Activated naive CD4-positive, alpha-beta T cell treated with anti-CD3 and anti-CD28 coated beads, Interleukin-2, amount 50 U/mL, for 72 hours (primary cell): Measurements from ENCODE around the gene JAGN1. TPM values are rescaled to one million over a fixed set of nuclear protein-coding genes. Genes with fewer than 3 reads are reported as not detected.
"Not testable (repeated sequence)": the region's sequence is repeated elsewhere in the genome, so short reads cannot be mapped to it uniquely, and the experiment has no call there.

ENCODE experiments used
- ATAC-seq, 2 donors: fragments of 150-1000 bp; cut with Tn5 transposase; 2 replicates each; pipeline ENCODE4 v1.10.0; 2021; ENCODE audit warnings: mild to moderate bottlenecking in 2 of 2, moderate library complexity in 2 of 2
- DNase-seq, 2 donors: peaks; one replicate each; pipeline ENCODE4 v3.0.0; 2021 to 2022; ENCODE audit warnings: low spot score in 2 of 2
- H3K27ac Mint-ChIP-seq, 2 donors: one replicate each; pipeline ENCODE4 v1.8.0; 2022; ENCODE audit warnings: mild to moderate bottlenecking in 2 of 2, mixed read lengths in 2 of 2
- H3K36me3 Mint-ChIP-seq, 2 donors: one replicate each; pipeline ENCODE4 v1.8.0; 2022; ENCODE audit warnings: mixed read lengths in 2 of 2
- H3K9me3 Mint-ChIP-seq, 2 donors: one replicate each; pipeline ENCODE4 v1.8.0; 2022; ENCODE audit warnings: mixed read lengths in 2 of 2
- total RNA-seq, 2 donors: library from RNA; stranded (reverse); gene quantifications; one replicate each; pipeline ENCODE4 v1.2.3, GENCODE V29; 2022

The JAGN1 gene
- total RNA-seq, 2 donors from 2014 or later, result 7.5 to 34.4 TPM

DNA sequence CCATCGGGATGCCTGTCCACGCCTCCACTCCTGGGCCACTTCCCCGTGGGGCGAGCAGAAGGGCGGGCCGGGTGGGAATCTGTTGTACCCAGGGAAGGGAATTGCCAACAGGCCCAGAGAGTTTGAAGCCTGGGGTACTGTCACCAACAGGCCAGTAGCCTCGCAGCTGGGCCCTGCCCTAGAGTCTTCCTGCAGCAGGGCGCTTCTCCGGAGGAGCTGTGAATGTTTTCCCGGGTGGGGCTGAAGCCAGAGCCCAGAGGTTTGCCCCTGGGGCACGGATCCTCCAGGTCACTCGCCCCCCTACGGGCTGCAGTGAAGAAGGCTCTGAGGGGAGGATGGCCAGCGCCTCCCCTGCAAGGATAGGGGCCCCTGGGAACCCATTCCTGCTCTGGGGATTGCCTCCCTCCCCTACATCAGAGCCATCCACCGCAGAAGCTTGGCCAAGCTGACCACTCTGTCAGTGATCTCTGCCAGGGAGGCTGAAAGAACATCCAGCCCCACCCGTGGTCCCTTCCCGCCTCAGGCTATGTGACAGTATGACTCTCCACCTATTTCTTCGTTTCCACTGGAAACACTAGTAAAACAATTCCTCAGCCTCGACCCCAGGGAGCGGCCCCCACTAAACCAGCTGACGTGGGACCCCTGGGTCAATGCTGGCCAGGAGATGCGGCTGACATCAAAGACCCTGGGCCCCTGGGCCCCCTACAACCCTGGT, 27.2 kb upstream of the JAGN1 start:
- DNase-seq (no peak), ATAC-seq (no peak)
- H3K27ac Mint-ChIP-seq, result no peak overlapping the region
- no peaks in the 10 kb centered on the region for H3K36me3 Mint-ChIP-seq
- H3K9me3 Mint-ChIP-seq, result no peaks in the 10 kb centered on the region

DNA sequence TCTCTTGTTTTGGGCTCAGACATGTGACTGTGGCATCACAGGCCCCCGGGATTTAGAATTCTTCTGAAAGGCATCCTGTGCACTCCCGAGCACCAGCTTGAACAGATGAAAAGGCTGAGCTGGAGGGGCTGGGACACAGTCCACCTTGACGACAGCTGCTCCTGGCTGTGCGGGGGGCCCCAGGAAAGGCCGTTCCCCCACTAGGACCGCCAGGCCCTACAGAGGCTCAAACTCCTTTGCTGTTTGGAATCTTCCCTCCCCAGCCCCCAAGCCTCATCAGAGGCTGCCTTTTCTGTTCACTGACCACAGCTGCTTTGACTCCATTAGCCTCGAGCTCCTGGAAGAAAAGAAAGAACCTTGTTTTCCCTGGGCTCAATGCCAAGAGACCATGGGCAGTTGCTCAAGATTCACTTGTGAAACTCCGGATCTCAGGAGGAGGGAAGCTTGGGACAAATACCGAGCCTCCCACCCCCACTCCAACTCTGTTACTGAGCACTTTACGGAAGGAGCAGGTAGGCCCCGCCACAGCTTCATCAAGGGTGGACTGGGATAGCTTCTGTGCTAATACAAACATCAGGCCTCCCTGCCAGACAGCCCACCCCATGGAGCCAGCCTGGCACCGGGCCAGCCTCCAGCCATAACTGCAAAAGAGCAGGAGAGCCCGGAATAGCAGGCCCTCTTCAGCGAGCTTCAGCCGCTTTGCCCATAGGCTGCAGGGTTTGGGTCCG, 26.0 kb upstream of the JAGN1 start:
- ATAC-seq (no peak), DNase-seq (no peak)
- no peak overlapping the region for H3K27ac Mint-ChIP-seq
- H3K9me3 Mint-ChIP-seq, result no peaks in the 10 kb centered on the region
- H3K36me3 Mint-ChIP-seq, result no peaks in the 10 kb centered on the region

DNA sequence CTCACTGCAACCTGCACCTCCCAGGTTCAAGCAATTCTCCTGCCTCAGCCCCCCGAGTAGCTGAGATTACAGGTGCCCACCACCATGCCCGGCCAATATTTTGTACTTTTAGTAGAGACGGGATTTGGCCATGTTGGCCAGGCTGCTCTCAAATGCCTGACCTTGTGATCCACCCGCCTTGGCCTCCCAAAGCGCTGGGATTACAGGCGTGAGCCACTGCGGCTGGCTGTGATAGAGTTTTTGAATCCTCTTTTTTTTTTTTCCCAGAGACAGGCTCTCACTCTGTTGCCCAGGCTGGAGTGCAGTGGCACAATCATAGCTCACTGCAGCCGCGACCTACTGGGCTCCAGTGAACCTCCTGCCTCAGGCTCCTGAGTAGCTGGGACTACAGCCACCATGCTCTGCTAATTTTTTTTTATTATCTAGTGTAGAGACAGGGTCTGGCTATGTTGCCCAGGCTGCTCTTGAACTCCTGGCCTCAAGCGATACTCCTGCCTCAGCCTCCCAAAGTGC, 25.2 kb upstream of the JAGN1 start:
- not testable (repeated sequence) for H3K36me3 Mint-ChIP-seq, ATAC-seq, H3K9me3 Mint-ChIP-seq, DNase-seq, H3K27ac Mint-ChIP-seq

DNA sequence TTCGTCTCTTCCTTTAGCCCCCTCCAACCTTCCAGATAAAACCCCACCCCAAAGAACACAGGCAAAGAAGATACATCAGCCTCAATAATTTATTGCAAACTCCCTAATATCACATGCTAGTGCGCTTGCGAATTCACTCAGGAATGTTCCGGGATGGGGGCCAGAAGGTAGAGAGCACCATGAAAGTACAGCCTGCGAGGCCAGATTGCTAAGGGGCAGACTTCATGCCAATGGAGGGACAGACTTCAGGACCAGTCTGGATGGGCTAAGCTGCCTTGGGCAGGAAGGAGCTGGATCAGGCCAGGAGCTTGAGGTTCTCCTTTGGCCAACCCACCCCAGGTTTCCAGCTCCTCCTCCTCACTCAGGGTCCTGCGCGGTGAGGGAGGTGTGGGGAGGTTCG, 23.8 kb upstream of the JAGN1 start:
- H3K36me3 Mint-ChIP-seq, result no peaks in the 10 kb centered on the region
- ATAC-seq (no peak), DNase-seq (no peak)

DNA sequence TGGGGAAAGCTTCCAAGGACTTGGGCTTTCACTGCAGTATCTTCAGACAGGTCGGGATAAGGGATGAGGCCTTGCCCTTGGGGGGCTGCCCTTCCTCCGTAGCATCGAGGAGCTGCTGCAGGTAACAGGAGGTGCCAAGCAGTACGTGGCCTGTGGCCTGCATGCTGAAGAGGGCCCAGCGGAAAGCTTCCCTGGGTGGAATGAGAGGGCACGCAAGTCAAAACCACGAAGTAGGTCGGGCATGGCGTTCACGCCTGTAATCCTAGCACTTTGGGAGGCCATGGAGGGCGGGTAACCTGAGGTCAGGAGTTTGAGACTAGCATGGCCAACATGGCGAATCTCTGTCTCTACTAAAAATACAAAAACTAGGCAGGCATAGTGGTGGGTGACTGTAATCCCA, 23.3 kb upstream of the JAGN1 start:
- H3K27ac Mint-ChIP-seq, result peak overlapping the region in 1 of 2 donors; percentile 28
- ATAC-seq (no peak), DNase-seq (no peak)
- no peaks in the 10 kb centered on the region for H3K36me3 Mint-ChIP-seq
- H3K9me3 Mint-ChIP-seq, result no peaks in the 10 kb centered on the region

More for the DNA sequence above, 23.8 kb upstream of the JAGN1 start:
- Mint-ChIP-seq H3K9me3 (no peaks in the 10 kb centered on the region), H3K27ac (peak overlapping the region in 1 of 2 donors; percentile 28)

DNA sequence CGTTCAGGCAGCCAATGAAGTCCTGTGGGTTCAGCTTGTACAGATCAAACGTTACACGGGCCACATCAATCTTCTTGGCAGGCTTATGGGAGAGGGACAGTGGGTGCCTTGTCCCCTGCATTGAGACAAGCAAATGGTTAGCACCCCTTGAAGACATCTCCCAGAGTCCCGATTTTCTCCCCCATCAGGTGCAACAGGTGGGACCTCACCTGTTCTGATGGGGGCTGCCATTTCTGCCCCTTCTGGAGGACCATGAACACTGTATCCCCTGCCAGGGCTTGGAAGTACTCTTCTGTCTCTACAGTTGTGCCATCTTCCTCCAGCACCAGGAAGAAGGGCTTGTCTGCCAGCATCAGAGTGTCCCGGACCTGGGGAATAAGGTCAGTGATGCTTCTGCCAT, 20.5 kb upstream of the JAGN1 start:
- Mint-ChIP-seq H3K9me3 (no peaks in the 10 kb centered on the region), H3K27ac (no peak overlapping the region), H3K36me3 (no peaks in the 10 kb centered on the region)
- no peak for ATAC-seq
- DNase-seq, result no peak

DNA sequence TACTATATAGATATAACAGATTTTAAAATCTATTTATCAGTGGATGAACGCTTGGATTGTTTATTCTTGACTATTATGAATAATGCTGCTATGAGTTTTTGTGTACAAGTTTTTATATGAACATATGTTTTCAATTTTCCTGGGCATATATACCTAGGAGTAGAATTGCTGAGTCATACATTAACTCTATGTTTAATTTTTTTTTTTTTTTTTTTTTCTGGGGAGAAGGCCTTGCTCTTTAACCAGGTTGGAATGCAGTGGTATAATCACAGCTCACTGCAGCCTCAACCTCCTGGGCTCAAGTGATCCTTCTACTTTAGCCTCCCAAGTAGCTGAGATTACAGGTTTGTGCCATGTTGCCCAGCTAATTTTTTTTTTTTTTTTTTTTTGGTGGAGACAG, 19.4 kb upstream of the JAGN1 start:
- no peaks in the 10 kb centered on the region for H3K36me3 Mint-ChIP-seq
- ATAC-seq (no peak), DNase-seq (no peak)
- H3K27ac Mint-ChIP-seq, result no peak overlapping the region
- no peaks in the 10 kb centered on the region for H3K9me3 Mint-ChIP-seq

DNA sequence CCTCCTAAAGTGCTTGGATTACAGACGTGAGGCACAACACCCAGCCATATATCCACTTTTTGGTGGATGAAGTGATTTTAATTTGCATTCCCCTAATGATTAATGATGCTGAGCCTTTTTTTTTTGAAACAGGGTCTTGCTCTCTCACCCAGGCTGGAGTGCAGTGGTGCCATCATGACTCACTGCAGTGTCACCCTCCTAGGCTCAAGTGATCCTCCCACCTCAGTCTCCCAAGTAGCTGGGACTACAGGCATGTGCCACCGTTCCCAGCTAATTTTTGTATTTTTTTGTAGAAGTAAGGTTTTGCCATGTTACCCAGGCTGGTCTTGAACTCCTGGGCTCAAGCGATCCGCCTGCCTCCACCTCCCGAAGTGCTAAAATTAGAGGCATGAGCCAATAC, 18.3 kb upstream of the JAGN1 start:
- ATAC-seq, DNase-seq, H3K9me3 Mint-ChIP-seq, H3K27ac Mint-ChIP-seq, H3K36me3 Mint-ChIP-seq: not testable (repeated sequence)

DNA sequence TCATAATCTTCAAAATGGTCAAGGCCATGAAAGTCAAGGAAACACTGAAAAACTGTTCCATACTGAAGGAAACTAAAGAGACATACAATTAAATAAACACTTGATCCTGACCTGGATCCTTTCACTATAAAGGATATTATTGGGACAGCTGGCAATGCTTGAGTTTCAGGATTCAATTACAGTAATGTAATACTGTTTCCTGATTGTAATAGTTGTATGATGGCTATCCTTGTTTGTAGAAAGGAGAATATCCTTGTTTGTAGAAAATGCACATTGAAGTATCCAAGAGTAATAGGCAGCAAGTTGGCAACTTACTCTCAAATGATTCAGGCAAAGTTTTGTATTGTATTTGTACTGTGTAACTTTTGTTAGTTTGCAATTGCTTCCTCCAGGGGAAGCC, 15.0 kb upstream of the JAGN1 start:
- Mint-ChIP-seq H3K36me3 (no peaks in the 10 kb centered on the region), H3K9me3 (no peaks in the 10 kb centered on the region), H3K27ac (no peak overlapping the region)
- ATAC-seq, result no peak
- DNase-seq, result no peak

DNA sequence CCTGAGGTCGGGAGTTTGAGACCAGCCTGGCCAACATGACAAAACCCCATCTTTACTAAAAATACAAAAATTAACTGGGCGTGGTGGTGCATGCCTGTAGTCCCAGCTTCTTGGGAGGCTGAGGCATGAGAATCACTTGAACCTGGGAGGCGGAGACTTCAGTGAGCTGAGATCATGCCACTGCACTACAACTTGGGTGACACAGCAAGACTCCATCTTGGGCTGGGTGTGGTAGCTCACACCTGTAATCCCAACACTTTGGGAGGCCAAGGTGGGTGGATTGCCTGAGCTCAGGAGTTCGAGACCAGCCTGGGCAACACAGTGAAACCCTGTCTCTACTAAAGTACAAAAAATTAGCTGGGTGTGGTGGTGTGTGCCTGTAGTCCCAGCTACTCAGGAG, 14.2 kb upstream of the JAGN1 start:
- not testable (repeated sequence) for H3K9me3 Mint-ChIP-seq, H3K36me3 Mint-ChIP-seq, H3K27ac Mint-ChIP-seq, DNase-seq, ATAC-seq

DNA sequence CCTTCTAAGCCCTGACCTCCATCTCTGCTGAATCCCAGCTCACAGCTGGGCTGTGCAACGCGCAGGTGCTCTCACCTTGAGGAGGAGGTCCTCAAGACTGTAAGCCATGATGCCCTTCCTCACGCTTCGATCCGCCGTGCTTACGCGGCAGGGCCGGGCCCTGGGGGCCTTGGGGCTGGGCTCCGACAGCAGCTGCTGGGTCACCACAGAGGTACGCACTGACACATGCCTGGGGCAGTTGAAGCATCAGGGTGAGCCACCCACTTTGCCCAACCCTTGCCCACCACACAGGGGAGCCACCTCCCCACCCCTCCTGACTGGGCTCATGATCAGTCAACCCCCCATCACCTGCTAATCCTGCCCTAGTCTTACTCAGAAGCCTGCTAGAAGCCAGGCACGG, 13.4 kb upstream of the JAGN1 start:
- DNase-seq, result no peak
- H3K27ac Mint-ChIP-seq, result no peak overlapping the region
- peak in 1 of 2 donors; percentile 26 for ATAC-seq
- no peaks in the 10 kb centered on the region for H3K9me3 Mint-ChIP-seq
- no peaks in the 10 kb centered on the region for H3K36me3 Mint-ChIP-seq

DNA sequence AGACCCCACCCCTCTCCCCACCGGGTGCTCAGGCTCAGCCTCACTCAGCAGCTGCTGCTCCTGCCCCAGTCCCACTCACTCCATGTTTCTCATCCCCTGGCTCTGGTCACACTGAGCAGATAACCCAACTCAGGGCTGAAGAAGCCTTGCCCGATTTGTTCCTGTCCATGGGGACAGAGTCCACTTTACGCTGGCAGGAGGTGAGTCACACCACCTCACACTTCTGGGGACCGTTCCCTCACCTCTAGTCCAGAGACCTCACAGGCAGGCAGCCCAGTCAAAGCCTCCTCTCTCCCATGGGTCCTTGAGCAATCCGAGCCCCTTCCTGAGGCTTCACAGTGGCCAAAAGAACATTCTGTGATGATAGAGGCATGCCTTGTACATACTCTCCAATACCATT, 11.7 kb upstream of the JAGN1 start:
- DNase-seq (no peak), ATAC-seq (no peak)
- H3K36me3 Mint-ChIP-seq, result no peaks in the 10 kb centered on the region
- no peak overlapping the region for H3K27ac Mint-ChIP-seq
- H3K9me3 Mint-ChIP-seq, result no peaks in the 10 kb centered on the region

DNA sequence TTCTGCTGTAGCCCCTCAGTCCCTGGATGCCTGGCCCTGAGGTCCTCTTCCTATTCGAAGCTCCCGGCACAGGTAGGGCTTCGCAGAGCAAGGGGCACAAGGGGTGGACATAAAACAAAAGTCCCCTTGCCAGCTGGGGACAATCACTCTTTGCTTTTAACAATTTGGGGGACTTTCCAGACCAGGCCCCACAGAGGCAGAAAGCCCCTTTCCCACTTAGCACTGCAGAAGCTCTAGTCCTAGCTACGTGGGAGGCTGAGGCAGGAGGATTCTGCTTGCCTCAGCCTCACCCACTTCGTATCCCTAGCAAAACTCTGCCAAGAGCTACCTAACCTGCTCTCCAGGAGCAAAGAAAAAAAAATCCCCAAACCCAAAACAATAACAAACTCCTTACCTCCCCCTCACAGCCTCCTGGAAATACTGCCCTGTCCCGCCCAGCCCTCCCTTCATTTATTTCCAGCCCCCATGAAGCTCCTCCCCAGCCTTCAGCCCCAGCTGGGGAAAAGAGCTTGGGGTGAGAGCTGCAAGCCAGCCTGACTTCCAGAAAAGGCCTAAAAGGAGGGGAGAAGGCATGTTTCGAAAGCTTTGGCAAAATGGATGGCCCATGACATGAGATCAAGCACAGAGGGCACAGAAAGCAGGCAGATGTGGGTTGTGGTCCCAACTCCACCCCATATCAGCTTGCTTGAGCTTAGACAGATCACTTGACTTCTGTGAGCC, 10.4 kb upstream of the JAGN1 start, which contains the start of gene CIDEC:
CIDEC (minus strand) TSS at position 424 of the 720 bp plus-strand sequence. CDS start 1,767 bp downstream, outside the sequence.
- no peaks in the 10 kb centered on the region for H3K9me3 Mint-ChIP-seq
- DNase-seq (no peak), ATAC-seq (no peak)
- no peaks in the 10 kb centered on the region for H3K36me3 Mint-ChIP-seq
- H3K27ac Mint-ChIP-seq, result no peak within 1 kb of the TSS

DNA sequence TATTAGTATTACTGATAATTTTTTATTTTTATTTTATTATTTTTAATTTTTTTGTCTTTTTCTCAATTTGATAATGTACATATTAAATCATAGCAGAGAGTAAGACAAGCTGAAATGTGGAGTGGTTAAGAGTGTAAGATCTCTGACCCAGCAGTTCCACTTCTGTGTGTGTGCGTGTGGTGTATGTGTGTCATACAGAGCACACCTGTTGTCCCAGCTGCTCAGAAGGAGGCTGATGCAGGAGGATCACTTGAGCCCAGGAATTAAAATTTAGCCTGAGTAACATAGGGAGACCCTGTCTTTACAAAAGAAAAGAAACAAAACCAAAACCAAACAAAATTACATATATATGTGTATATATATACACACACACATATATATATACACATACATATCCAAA, 9.0 kb upstream of the JAGN1 start:
- H3K36me3 Mint-ChIP-seq, result no peaks in the 10 kb centered on the region
- DNase-seq (no peak), ATAC-seq (no peak)
- H3K9me3 Mint-ChIP-seq, result no peaks in the 10 kb centered on the region
- H3K27ac Mint-ChIP-seq, result no peak overlapping the region

DNA sequence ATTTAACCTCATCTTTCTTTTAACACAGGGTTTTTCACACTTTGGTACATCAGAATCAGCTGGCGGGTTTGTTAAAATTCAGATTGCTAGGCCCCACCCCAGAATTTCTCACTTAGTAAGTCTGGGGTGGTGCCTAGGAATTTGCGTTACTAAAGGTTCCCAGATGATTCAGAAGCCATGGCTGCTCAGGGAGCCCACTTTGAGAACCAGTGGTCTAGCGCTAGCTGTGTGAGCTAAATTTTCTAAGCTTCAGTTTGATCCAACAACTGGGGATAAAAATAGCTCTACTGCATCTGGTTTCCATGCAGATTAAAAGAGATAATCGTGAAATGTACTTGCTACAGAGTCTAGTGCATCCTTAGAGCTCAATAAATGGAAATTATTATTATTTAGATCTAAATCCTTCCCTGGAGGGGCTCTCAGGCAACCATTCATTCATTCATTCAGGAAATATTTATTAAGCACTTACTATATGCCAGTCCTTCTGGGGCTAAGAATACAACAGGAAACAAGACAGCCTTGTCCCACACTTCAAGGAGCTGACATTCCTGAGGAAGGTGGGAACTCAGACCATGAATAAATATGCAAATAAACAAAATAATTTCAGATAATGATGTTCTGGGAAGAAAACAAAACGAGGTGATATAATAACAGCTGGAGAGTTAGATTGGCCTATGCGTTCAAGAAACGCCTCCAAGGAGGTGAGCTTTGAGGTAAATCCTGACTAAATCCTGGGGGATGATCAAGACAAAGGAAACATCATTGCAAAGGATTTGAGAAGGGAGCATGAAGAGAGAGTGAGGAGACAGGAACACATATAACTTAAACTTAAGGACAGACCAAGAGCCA, 6.5 kb upstream of the JAGN1 start:
- DNase-seq, result no peak
- Mint-ChIP-seq H3K9me3 (no peaks in the 10 kb centered on the region), H3K27ac (no peak overlapping the region), H3K36me3 (no peaks in the 10 kb centered on the region)
- ATAC-seq, result no peak

DNA sequence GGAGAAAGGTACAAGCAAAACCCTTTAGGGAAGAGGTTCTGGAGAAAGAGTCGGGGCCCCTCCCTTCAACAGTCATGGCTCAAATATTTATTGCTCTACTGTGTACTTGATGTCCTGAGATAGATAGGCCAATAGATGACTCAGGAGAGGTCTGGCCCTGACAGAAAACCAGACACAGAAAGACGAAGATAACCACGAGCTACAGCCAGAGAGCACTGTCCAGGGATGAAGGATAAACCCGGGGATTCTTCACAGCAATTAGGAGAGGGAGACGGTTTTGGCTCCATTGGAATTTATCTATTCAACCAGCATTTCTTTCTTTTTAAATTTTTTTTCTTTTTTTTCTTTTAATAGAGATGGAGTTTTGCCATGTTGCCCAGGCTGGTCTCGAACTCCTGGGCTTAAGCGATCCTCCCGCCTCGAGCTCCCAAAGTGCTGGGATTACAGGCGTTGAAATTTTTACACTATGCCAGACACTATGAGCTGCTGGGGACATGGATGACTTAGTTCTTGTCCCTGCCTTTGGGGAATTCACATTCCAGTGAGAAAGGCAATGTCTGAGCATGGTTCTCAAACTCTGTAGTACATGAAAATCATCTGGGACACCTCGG, 5.8 kb upstream of the JAGN1 start:
- no peak for ATAC-seq
- H3K36me3 Mint-ChIP-seq, result no peaks in the 10 kb centered on the region
- no peak overlapping the region for H3K27ac Mint-ChIP-seq

More for the DNA sequence above, 5.8 kb upstream of the JAGN1 start:
- no peak for DNase-seq
- no peaks in the 10 kb centered on the region for H3K9me3 Mint-ChIP-seq
